A549 treated with CpdA at 1 μM for 4 hours (cell line): Measurements from ENCODE around the gene ACADVL. TPM values are rescaled to one million over a fixed set of nuclear protein-coding genes. Genes with fewer than 3 reads are reported as not detected.

ENCODE experiments used
- total RNA-seq: library from RNA; stranded (reverse); fragments of 200-300 nt; extraction: Qiagen RNA extraction; gene quantifications from 5 replicates; pipeline ENCODE4 v1.2.3, GENCODE V29; 2022; ENCODE audit warnings: low read depth

The ACADVL gene
- 353 to 465 TPM (median 434 TPM) in 5 replicates for total RNA-seq

GRCh38 chr17:7219812-7220592 is at the start of gene ACADVL, which contains the start of gene DLG4:
Gene ACADVL (plus strand): TSS chr17:7219938. CDS start chr17:7219985, 47 bp downstream.
Gene DLG4 (minus strand): TSS chr17:7219836.

GRCh38 chr17:7179317-7180254 is 40.2 kb upstream of the ACADVL start, which contains the start of gene ASGR1:
Gene ASGR1 (minus strand): TSS chr17:7179370. CDS start chr17:7178563, 807 bp downstream.

GRCh38 chr17:7234083-7234951 is 14.6 kb downstream of the ACADVL start, which contains the start of gene DVL2:
Gene DVL2 (minus strand): TSS chr17:7234517. CDS start chr17:7234262, 255 bp downstream.

GRCh38 chr17:7239091-7240027 is 19.6 kb downstream of the ACADVL start, which contains the start of gene PHF23:
Gene PHF23 (minus strand): TSS chr17:7239457. CDS start chr17:7239279, 178 bp downstream.

GRCh38 chr17:7241783-7242716 is 22.3 kb downstream of the ACADVL start, which contains the start of gene GABARAP:
Gene GABARAP (minus strand): TSS chr17:7242449. CDS start chr17:7242330, 119 bp downstream.

GRCh38 chr17:7251661-7252175 is 32.0 kb downstream of the ACADVL start, which contains the start of gene CTDNEP1:
Gene CTDNEP1 (minus strand): TSS chr17:7251734. CDS start chr17:7251296, 438 bp downstream.

GRCh38 chr17:7252176-7253043 is 32.7 kb downstream of the ACADVL start, which contains the start of gene ELP5:
Gene ELP5 (plus strand): TSS chr17:7252215. CDS start chr17:7252551, 336 bp downstream.

GRCh38 chr17:7262192-7262934 is 42.6 kb downstream of the ACADVL start, which contains the start of gene CLDN7:
Gene CLDN7 (minus strand): TSS chr17:7262478. CDS start chr17:7262043, 435 bp downstream.

Other genes with a start within 250 kb of the ACADVL start
- 0.02 TPM in 1 of 5 replicates, not detected in the others for gene ALOX12, start 223.9 kb upstream of the ACADVL start, total RNA-seq
- gene RNASEK, start 207.3 kb upstream of the ACADVL start, total RNA-seq = 462 to 521 TPM (median 474 TPM) in 5 replicates
- gene BCL6B, start 196.9 kb upstream of the ACADVL start, total RNA-seq = not detected in 5 replicates
- gene SLC16A13, start 183.9 kb upstream of the ACADVL start, total RNA-seq = 9.2 to 12.7 TPM (median 12.1 TPM) in 5 replicates
- gene SLC16A11, start 175.8 kb upstream of the ACADVL start, total RNA-seq = not detected in 5 replicates
- not detected in 5 replicates for gene CLEC10A, start 139.7 kb upstream of the ACADVL start, total RNA-seq
- 0.24 TPM in 1 of 5 replicates, not detected in the others for gene ASGR2, start 105.1 kb upstream of the ACADVL start, total RNA-seq
- gene ASGR1, start 40.6 kb upstream of the ACADVL start, total RNA-seq = 0.82 to 1.2 TPM (median 1.0 TPM) in 5 replicates
- 7.9 to 9.6 TPM (median 8.9 TPM) in 5 replicates for gene DLG4, start 102 bp upstream of the ACADVL start, total RNA-seq
- gene DVL2, start 14.6 kb downstream of the ACADVL start, total RNA-seq = 28.0 to 42.0 TPM (median 34.1 TPM) in 5 replicates
- gene PHF23, start 19.5 kb downstream of the ACADVL start, total RNA-seq = 83.9 to 111 TPM (median 93.1 TPM) in 5 replicates
- 651 to 801 TPM (median 727 TPM) in 5 replicates for gene GABARAP, start 22.5 kb downstream of the ACADVL start, total RNA-seq
- gene CTDNEP1, start 31.8 kb downstream of the ACADVL start, total RNA-seq = 214 to 254 TPM (median 242 TPM) in 5 replicates
- gene ELP5, start 32.3 kb downstream of the ACADVL start, total RNA-seq = 117 to 137 TPM (median 127 TPM) in 5 replicates
- gene CLDN7, start 42.5 kb downstream of the ACADVL start, total RNA-seq = 0.54 to 0.90 TPM (median 0.62 TPM) in 5 replicates
- 0.13 to 0.29 TPM (median 0.24 TPM) in 5 replicates for gene SLC2A4, start 61.8 kb downstream of the ACADVL start, total RNA-seq
- 0.45 to 0.97 TPM (median 0.60 TPM) in 4 of 5 replicates, not detected in the other for gene YBX2, start 74.7 kb downstream of the ACADVL start, total RNA-seq
- 1,623 to 1,819 TPM (median 1,736 TPM) in 5 replicates for gene EIF5A, start 87.7 kb downstream of the ACADVL start, total RNA-seq
- gene GPS2, start 95.4 kb downstream of the ACADVL start, total RNA-seq = 91.6 to 105 TPM (median 99.8 TPM) in 5 replicates
- gene NEURL4, start 109.4 kb downstream of the ACADVL start, total RNA-seq = 24.3 to 33.5 TPM (median 29.7 TPM) in 5 replicates
- 1.9 to 7.2 TPM (median 3.1 TPM) in 5 replicates for gene ACAP1, start 116.6 kb downstream of the ACADVL start, total RNA-seq
- gene KCTD11, start 132.2 kb downstream of the ACADVL start, total RNA-seq = 11.9 to 16.4 TPM (median 13.3 TPM) in 5 replicates
- not detected in 5 replicates for gene TMEM95, start 135.2 kb downstream of the ACADVL start, total RNA-seq
- 1.5 to 2.4 TPM (median 1.8 TPM) in 5 replicates for gene TNK1, start 161.2 kb downstream of the ACADVL start, total RNA-seq
- gene PLSCR3, start 174.6 kb downstream of the ACADVL start, total RNA-seq = 36.7 to 43.5 TPM (median 37.7 TPM) in 5 replicates
- gene TMEM256, start 184.2 kb downstream of the ACADVL start, total RNA-seq = 181 to 224 TPM (median 197 TPM) in 5 replicates
- gene NLGN2, start 187.9 kb downstream of the ACADVL start, total RNA-seq = 14.2 to 20.2 TPM (median 17.0 TPM) in 5 replicates
- gene SPEM1, start 200.4 kb downstream of the ACADVL start, total RNA-seq = 0.09 TPM in 1 of 5 replicates, not detected in the others
- 0.10 to 0.14 TPM in 2 of 5 replicates, not detected in the others for gene SPEM2, start 205.7 kb downstream of the ACADVL start, total RNA-seq
- gene SPEM3, start 208.9 kb downstream of the ACADVL start, total RNA-seq = 0.01 to 0.04 TPM in 2 of 5 replicates, not detected in the others
- gene TMEM102, start 215.5 kb downstream of the ACADVL start, total RNA-seq = 9.6 to 14.5 TPM (median 13.1 TPM) in 5 replicates
- 0.99 to 1.4 TPM (median 1.4 TPM) in 5 replicates for gene FGF11, start 219.6 kb downstream of the ACADVL start, total RNA-seq
- gene CHRNB1, start 225.1 kb downstream of the ACADVL start, total RNA-seq = 4.7 to 7.6 TPM (median 7.2 TPM) in 5 replicates